Measurements from ENCODE around the gene RELB. TPM values are rescaled to one million over a fixed set of nuclear protein-coding genes. Genes with fewer than 3 reads are reported as not detected.

Gene RELB
- total RNA-seq, 2 donors from 2014 or later, result 9.5 to 14.5 TPM

GRCh38 chr19:45051929-45052579 lies 50.8 kb downstream of the RELB start:
- Mint-ChIP-seq H3K36me3 (ENCODE audit: low read depth) (peaks cover 54% of the 10 kb centered on the region), H3K27me3 (ENCODE audit: insufficient read depth) (no peaks in the 10 kb centered on the region), H3K9me3 (no peaks in the 10 kb centered on the region), H3K4me1 (no peaks in the 10 kb centered on the region), H3K4me3 (no peak overlapping the region), H3K27ac (no peak overlapping the region)
- Histone ChIP-seq H3K27ac (ENCODE audit: low read depth, low read length) (no peak overlapping the region), H3K27me3 (ENCODE audit: control insufficient read depth, insufficient read depth, low read length, poor library complexity, severe bottlenecking) (no peaks in the 10 kb centered on the region), H3K9me3 (ENCODE audit: control insufficient read depth, low read length) (no peaks in the 10 kb centered on the region), H3K9ac (ENCODE audit: extremely low read depth, low read length, poor library complexity, severe bottlenecking) (no peak overlapping the region), H3K36me3 (ENCODE audit: control insufficient read depth, insufficient read depth, low read length) (peaks cover 56% of the 10 kb centered on the region), H3K4me3 (ENCODE audit: low read length) (no peak overlapping the region), H3K4me1 (ENCODE audit: control insufficient read depth, insufficient read depth, low read length) (no peaks in the 10 kb centered on the region)
- no peak for DNase-seq
- 90 to 95% methylated on average over 4 to 9 of the region's 9 CpGs for WGBS, 2 experiments (ENCODE audit: insufficient coverage in 1 of 2, insufficient read length in 1 of 2)
- no peak for TF ChIP-seq CTCF (conservative IDR thresholded peaks at IDR 0.05)

DNA sequence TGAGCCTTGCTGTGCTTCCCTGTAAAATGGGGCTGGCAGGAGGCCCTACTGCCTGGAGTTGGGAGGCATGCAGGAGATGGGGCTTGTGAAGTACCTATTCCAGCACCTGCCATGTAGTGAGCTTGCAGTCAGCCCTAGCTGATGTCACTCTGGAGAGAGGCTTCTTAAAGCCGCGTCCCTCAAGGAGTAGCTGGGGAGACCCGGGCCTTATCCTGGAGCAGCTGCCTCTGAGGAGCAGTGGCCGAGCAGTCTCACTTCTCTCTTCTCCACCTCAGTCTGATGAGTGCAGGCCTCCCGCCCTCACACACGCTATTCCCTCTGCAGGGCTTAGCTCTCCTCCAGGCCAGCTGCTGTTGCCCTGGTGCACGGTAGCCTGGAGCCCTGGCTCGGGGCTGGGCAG lies 55.6 kb downstream of the RELB start:
- Histone ChIP-seq H3K27me3 (ENCODE audit: control insufficient read depth, insufficient read depth, low read length, poor library complexity, severe bottlenecking) (no peaks in the 10 kb centered on the region), H3K27ac (ENCODE audit: low read depth, low read length) (no peak overlapping the region), H3K4me3 (ENCODE audit: low read length) (no peak overlapping the region), H3K36me3 (ENCODE audit: control insufficient read depth, insufficient read depth, low read length) (peaks cover 74% of the 10 kb centered on the region), H3K4me1 (ENCODE audit: control insufficient read depth, insufficient read depth, low read length) (no peaks in the 10 kb centered on the region), H3K9me3 (ENCODE audit: control insufficient read depth, low read length) (no peaks in the 10 kb centered on the region), H3K9ac (ENCODE audit: extremely low read depth, low read length, poor library complexity, severe bottlenecking) (no peak overlapping the region)
- H3K4me3 Mint-ChIP-seq, result no peak overlapping the region
- peaks cover 75% of the 10 kb centered on the region for H3K36me3 Mint-ChIP-seq (ENCODE audit: low read depth)
- peaks cover 2% of the 10 kb centered on the region for H3K4me1 Mint-ChIP-seq
- H3K27me3 Mint-ChIP-seq (ENCODE audit: insufficient read depth), result no peaks in the 10 kb centered on the region
- H3K9me3 Mint-ChIP-seq, result no peaks in the 10 kb centered on the region
- 92 to 93% methylated on average over 5 to 8 of the region's 8 CpGs for WGBS, 2 experiments (ENCODE audit: insufficient coverage in 1 of 2, insufficient read length in 1 of 2)
- TF ChIP-seq CTCF (conservative IDR thresholded peaks at IDR 0.05), result no peak
- no peak for DNase-seq
- H3K27ac Mint-ChIP-seq, result no peak overlapping the region

GRCh38 chr19:45057444-45057843 lies 56.2 kb downstream of the RELB start:
- H3K36me3 ChIP-seq (ENCODE audit: control insufficient read depth, insufficient read depth, low read length), result peaks cover 78% of the 10 kb centered on the region
- no peak overlapping the region for H3K9ac ChIP-seq (ENCODE audit: extremely low read depth, low read length, poor library complexity, severe bottlenecking)
- H3K4me3 ChIP-seq (ENCODE audit: low read length), result no peak overlapping the region
- H3K27ac Mint-ChIP-seq, result no peak overlapping the region
- no peaks in the 10 kb centered on the region for H3K27me3 Mint-ChIP-seq (ENCODE audit: insufficient read depth)
- no peaks in the 10 kb centered on the region for H3K4me1 ChIP-seq (ENCODE audit: control insufficient read depth, insufficient read depth, low read length)
- peaks cover 2% of the 10 kb centered on the region for H3K4me1 Mint-ChIP-seq
- peaks cover 76% of the 10 kb centered on the region for H3K36me3 Mint-ChIP-seq (ENCODE audit: low read depth)
- 91 to 92% methylated on average over 8 to 9 of the region's 9 CpGs for WGBS, 2 experiments (ENCODE audit: insufficient coverage in 1 of 2, insufficient read length in 1 of 2)
- H3K27ac ChIP-seq (ENCODE audit: low read depth, low read length), result no peak overlapping the region
- no peak overlapping the region for H3K4me3 Mint-ChIP-seq
- no peaks in the 10 kb centered on the region for H3K27me3 ChIP-seq (ENCODE audit: control insufficient read depth, insufficient read depth, low read length, poor library complexity, severe bottlenecking)
- no peaks in the 10 kb centered on the region for H3K9me3 Mint-ChIP-seq
- no peaks in the 10 kb centered on the region for H3K9me3 ChIP-seq (ENCODE audit: control insufficient read depth, low read length)
- DNase-seq, result no peak
- no peak for TF ChIP-seq CTCF (conservative IDR thresholded peaks at IDR 0.05)
